SK-N-DZ (cell line): ENCODE measurements around the gene SERINC5.

Experiments
- DNase-seq: peaks from one replicate; pipeline ENCODE4 v3.0.0-alpha.2; 2015; ENCODE audit warnings: low spot score

SERINC5 gene

DNA sequence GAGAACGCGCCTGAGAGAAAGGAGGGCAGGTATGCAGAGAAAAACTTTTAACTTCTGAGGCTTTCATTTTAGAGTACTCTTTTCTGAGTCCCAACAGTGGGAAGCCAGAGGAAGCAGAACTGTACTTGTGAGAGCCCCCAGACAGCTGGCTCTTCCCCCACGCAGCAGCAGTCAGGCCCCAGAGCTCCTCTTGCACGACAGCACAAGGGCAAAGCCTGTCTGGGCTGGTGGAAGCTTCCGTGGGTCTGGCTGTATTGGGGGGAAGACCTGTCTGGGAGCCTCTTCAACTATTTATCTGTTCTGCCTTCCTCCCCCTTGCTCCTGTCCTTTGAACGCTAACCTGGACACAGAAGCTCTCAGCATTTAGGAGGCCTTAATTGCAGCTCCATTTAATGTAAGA lies 152.5 kb downstream of the SERINC5 start:
- DNase-seq: no peak

DNA sequence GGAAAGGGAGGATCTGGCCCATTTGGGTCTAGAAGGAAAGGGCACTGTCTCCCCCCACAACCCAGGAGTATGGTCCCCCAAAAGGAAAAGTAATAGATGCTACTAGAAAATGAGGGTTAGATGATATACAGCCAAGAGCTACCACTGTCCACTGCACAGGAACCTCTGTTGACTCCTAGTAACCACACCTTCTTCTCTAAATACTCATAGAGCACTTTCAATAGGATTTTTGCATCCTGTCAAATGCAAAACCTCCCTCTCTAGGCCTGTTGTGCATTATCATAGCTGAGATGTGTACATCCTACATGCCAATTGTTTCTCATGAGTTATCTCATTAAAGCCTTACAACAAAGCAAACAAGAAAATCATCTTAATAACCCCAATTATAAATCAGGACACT lies 153.9 kb downstream of the SERINC5 start:
- no peak for DNase-seq

DNA sequence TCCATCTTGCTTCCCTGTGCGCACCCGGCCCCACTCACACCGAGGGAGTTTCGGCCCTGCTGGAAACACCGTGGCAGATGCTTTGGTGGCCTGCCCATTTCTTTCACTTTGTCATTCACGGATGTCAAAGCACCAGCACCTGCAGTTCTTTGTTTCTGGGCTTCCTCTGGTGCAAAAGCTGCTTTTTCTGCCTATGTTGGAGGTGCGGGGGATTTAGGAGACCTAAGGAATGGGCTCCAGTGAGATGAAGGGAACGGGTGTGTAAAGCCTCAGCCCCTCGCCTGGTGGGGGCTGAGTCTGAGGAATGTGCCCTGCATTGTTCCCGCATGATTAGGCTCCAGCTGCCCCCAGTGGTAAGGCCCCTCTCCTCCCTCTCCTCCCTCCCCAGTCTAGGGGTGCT lies 158.4 kb downstream of the SERINC5 start:
- no peak for DNase-seq

DNA sequence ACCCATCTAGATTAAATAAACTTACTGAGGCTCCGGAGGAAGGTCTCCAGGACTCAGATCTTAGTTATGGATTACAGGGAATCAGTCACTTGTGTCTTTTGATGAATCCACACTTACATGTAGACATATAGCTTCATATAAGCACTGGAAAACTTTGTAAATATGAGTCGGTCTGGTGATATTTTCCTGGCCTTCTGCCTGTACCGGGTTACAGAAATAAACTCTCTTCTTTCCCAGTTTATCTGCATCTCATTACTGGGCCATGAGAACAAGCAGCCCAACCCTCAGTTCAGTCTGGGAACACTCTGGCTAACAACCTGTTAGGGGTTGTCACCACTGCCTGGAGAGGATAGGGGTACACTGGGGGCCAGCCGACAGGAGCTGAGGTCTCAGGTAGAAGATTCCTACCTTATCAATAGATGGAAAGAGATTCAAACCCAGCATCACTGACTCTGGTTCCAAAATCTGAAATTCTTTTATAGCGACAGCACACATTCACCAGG lies 161.6 kb downstream of the SERINC5 start:
- DNase-seq: no peak

DNA sequence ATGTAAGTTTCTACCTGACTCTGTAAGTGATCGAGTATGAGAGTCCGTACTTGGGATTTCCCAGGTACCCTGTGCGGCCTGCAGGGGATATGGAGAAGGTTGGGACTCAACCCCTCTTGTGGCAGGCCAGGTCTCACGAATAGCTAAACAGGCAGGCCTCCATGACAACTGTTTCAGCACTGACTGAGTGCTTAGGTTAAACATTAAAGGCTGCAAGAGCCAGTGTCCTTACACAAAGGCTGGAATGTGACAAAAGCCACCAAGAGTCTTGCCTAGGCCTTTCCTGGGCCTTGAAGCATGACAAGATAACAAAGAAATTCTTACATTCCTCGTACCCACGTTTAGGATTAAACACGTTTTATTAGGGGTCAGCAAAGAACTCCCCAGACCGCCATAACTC lies 162.1 kb downstream of the SERINC5 start:
- DNase-seq: peak; percentile 39

DNA sequence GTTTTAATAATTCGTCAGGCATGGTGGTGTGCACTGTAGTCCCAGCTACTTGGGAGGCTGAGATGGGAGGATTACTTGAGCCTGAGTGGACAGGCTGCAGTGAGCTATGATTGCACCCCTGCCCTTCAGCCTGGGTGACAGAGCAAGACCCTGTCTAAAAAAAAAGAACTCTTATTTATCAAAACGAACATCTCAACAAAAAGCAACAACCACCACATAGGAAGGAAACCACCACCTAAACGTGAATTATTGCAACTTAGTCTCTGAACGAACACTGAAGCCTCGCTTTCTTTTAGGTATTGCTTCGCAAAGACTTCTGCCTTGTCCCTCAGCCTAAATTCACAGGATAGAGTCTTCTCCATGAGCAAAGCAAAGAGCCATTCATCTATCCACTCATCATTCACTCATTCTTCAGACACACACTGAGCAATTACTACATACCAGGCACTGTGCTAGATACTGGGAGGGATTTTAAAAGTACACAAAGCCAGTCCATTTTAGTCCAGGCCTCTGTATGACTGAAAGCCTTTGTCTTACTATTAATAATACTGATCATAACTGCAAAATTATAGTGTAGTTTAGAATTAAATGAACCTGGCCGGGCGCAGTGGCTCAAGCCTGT lies 163.3 kb downstream of the SERINC5 start:
- DNase-seq: no peak

DNA sequence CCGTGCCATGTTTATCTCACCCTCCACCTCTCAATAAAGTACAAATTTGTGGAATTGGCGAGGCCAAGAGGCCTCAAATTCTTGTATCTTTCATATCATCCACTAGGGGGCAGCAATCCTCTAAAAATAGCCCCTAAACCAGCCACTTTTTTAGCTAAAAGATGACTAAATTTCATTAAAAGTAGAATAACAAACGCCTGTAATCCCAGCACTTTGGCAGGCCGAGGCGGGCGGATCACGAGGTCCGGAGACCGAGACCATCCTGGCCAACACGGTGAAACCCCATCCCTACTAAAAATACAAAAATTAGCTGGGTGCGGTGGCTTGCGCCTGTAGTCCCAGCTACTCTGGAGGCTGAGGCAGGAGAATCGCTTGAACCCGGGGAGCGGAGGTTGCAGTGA lies 164.1 kb downstream of the SERINC5 start:
- peak; percentile 70 for DNase-seq

DNA sequence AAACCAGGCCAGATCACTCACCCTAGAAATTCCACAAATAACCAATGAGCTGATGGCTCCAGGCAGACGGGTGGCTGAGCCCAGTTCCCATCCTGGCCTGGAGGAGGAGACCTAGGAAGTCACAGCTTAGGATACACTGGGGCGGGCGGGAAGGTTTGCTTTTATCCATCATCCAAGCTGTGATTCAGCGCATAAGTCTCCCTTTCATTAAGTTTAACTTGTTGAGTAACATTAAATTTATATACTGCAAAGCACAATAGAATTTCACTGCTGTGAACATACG lies 165.0 kb downstream of the SERINC5 start:
- DNase-seq: no peak

DNA sequence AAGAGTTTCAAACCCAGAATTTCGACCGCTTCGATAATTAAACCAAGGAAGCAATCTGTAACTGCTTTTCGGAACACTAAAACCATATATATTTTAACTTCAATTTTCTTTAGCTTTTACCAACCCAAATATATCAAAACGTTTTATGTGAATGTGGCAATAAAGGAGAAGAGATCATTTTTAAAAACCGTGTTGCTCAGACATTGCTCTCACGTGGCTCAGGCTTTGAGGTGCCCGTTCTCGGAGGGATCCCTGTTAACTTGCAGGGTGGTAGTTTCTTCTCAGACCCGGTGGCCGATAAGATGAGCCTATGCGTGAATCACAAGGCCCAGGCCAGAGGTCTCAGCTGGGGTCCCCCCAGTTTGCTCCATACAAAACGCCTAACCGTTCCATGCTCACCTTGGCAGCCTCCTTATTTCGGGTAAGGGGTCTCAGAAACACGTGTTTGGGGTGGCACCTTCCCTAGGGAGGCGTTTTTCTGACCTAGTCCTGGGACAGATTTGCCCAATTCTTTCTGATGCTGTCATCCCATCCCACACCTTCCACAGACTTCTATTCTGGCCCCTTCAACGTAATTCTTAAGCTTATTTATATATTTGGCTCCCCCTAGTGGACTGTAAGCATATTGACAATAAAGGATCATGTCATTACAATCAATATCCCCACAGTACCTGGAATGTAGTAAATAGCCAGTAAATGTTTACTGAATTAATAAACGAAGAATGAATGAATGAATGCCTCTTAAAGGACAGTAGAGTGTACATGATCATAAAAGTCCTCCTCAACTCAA lies 172.6 kb downstream of the SERINC5 start:
- DNase-seq: peak; percentile 65

DNA sequence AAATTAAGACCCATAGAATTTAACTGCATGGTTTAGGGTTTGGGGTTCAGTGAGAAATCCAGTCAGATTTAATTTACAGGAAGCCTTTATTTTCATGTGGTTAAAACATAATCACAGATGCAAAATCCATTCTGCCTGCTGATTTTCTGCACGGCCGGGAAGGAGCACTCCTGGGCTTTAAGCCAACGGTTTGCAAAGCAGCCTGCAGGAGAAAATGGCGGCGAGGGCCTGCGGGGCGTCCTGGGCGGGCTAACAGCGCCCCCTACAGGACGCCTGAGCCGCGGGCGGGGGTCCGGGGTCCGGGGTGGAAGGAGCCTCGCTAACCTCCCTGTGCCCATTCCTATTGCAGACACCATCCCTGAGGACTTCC lies 173.1 kb downstream of the SERINC5 start:
- no peak for DNase-seq

DNA sequence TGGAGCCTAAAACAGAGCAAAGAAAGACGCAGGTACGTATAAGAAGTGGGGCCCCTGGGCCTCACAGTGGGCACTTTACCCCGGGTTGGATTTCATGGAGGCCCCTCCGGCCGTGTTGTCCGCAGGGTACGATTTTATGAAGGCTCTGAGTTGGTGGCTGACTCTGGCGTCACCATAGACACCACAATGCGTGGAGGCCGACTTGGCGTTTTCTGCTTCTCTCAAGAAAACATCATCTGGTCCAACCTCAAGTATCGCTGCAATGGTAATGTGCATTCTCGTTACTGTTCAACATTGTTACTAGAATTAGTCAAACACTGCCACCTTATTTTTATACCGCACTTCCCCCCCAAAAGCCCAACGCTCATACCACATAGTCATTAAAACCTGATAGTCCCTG lies 173.6 kb downstream of the SERINC5 start:
- no peak for DNase-seq

DNA sequence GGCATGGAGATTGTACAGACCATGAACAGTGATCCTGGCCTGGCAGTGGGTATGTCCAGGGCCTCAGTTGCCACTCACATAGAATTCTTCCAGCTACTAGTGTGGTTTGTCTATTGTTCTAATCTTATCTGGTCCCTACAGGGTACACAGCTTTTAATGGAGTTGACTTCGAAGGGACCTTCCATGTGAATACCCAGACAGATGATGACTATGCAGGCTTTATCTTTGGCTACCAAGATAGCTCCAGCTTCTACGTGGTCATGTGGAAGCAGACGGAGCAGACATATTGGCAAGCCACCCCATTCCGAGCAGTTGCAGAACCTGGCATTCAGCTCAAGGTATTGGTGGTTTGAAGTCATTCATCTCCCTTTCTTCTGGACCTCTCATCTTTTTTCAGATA lies 176.9 kb downstream of the SERINC5 start:
- DNase-seq: no peak

DNA sequence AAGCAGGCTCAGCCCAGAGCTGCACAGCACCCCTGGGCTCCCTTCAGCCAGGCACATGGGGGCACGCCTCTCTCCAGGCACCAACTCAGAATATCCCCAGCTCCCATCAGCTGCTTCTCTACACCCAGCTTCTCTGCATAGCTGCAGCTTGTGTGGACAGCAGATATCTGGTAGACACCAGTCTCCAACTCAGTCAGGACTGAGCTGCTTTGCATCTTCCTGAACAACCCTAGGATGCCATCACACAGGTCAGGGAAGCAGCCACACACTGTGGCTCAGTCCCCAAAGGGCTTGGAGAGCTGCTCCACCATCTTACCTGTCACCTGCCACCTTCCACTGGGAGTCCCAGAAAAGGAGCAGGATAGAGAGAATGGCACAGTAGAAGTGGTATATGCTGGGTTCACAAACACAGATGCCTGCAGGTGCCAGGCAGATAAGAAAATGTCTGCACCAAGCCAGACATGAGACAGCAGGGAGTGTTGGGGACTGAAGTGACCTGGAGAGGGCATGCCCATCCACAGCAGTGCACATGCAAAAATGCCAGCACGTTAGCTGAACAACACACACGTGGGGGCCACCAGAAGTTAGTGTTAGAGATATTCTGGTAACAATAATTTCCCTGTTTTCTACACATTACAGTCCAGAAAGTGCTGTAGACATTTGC lies 178.7 kb downstream of the SERINC5 start:
- no peak for DNase-seq

DNA sequence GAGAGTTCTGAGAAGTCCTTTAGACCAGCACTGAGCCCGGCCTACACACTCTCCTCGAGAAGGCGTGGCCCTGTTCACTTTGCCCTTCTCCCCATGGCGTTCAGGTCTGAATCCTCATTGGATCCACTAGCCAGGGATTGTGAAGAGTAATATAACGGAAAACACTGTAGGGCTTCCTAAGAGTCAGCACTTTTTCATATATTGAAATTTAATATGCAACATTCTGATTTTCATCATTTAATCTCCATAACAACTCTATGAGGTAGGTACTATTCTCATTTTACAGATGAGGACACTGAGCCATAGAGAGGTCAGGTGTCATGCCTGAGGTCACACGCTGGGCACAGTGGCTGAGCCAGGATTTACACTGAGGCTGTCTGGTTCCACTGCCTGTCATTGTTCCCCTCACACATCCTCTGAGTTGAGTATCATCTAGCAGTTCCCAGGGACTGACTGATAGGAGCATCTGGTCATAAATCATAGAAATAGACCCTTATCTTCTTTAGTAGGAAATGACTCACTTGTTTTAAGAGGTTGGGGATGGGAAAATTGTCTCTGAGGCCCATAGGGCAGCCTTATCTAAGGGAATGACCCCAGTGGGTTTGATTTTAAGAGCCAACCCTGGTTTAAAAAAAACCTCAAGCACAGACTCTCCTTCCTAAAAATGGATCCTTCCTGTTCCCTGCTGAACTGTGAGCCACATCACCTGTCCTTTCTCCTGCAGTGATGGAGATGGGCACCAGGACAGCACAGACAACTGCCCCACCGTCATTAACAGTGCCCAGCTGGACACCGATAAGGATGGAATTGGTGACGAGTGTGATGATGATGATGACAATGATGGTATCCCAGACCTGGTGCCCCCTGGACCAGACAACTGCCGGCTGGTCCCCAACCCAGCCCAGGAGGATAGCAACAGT lies 179.5 kb downstream of the SERINC5 start:
- no peak for DNase-seq

DNA sequence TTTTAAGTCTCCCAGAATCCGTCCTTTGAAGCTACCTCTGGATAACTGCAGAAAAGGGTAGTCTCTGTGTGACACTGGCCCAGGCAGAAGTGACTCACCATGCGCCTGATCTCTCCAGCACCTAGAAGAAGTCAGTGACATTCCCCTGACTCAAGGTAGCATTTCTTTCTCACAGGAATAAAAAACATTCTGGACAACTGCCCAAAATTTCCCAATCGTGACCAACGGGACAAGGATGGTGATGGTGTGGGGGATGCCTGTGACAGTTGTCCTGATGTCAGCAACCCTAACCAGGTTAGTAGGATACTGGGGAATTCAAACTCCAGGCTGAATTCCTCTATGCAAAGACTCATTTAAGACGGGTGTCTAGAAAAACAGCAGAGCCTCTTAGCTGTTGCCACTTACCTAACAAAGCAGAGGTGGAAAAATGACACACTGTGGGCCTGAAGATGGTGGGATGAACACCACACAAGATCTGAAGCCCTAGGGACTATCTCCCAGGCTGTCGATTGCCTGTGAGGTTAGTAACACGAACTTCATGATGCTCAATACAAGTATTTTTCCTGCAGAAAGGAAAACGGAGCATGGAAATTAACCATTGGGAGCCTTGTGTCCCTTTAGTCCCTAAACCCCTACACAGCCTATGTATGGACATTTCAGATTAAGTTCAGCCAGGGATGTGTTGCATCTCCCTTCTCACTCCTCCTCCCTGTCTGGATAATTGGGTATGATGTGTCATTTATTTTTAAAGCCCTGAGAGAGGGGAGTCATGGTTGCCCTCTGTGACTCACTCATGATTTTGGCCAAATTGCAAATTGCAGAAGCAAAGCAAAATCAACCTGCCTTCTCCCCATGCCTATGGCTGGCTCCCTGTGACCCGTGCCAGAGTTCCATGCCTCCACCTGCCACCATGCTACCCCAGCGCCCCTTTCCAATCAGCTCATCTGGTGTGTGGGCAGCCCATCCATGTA lies 183.5 kb downstream of the SERINC5 start:
- DNase-seq: no peak

DNA sequence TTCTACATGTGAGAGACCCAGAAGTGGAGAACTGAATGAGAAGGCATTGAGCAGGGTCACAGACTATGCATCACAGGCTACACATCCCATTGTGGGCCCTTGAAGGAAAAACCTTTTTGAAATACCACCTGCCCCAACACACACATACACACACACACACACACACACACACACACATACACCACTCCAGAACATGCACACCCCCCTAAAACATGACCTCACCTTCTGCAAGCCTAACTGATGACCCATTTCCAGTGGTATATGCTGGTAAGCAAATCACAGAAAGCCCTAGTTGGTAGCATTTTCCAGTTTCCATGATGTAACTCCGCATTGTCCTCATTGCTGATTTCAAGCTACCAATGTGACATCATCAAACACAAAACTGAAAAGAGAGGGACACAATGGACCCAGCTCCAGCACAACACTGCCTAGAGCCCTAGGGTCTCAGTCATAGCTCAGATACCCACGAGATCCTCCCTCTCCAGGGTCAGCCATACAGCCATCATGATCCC lies 184.3 kb downstream of the SERINC5 start:
- DNase-seq: no peak

DNA sequence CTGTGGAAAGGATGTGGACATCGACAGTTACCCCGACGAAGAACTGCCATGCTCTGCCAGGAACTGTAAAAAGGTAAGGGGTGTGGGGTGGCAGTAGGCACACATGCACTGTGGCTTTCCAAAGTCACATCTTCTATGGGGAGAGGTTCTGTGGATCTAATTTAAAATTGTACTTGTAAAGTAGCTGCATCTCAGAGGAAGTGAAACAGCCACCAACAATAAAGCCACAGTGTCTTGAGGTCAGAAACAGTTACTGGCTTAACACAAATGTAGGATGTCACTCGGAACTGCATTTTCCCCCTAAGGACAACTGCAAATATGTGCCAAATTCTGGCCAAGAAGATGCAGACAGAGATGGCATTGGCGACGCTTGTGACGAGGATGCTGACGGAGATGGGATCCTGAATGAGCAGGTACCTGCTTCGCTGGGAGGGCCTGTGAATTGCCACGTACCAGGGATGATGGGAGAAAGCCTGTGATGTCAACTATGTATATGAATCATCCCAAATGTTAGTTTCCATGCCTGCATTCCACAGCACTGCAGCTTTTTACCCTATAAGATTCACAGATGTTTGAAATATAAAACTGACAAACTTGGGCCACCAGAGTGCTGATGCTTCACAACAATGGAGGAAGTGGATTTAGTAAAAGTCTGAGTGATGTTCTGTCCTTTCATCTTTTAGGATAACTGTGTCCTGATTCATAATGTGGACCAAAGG lies 185.4 kb downstream of the SERINC5 start:
- no peak for DNase-seq

DNA sequence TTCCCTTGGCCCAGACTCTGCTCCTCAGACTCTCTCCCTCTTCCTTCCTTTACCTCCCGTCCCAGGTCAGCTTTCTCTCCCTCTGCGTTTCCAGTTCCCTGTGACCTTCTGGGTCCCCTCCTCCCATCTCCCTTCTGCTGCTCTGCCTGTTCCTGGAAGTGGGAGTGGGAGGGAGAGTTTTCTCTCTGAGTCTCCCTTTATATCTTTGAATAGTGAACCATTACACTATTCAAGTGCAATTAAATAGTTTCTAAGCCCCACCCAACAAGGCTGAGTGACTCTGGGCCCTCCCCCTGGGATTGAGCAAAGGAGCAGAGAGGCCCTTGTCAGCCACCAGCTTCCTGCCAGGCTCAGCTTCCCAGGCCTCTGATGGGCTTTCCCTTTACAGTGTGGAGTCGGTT lies 185.9 kb downstream of the SERINC5 start:
- DNase-seq: no peak

DNA sequence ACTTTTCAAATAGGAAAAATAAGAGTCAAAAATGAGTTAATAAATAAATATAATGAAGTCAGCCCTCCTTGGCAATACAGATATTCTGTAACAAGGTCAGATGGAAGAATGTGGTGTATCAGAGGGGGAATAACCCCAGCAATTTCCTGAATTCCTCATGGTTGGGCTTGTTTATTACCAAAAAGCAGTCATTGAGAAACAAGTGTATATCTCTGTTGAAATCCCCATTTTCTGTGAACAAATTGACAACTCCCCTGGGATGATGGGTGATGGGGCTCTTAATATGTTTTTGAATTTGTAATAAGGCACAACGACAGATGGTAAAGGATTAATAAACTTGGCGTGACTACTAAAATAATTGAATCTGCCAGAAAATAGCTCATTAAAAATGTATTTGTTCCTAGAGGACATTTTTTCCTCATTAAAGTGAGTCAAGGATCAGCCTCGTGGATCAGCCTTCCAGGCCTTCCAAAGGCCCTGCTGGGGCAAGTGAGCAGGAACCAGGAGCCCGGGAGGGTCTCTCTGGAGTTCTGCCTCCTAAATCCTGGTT lies 186.5 kb downstream of the SERINC5 start:
- no peak for DNase-seq

DNA sequence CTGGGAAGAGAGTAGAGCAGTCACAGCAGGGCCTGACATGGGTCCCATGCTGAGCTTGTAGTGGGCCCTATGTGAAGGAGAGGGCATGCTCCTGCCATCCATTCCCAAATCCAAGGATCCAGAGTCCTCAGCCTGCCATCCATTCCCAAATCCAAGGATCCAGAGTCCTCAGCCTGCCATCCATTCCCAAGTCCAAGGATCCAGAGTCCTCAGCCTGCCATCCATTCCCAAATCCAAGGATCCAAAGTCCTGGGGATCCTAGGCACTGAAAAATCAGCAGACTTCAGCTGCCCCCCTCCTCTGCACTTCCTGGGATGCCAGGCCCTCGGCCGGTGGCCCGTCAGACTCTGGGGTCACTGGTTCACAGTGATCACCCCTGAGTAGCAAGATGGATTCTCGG lies 187.1 kb downstream of the SERINC5 start:
- DNase-seq: no peak
